ENCODE data around the gene HOXB4. TPM values are rescaled to one million over a fixed set of nuclear protein-coding genes. Genes with fewer than 3 reads are reported as not detected.

The HOXB4 gene
- total and polyA plus RNA-seq, 2 donors from 2014 or later, result 4.4 to 22.6 TPM

DNA sequence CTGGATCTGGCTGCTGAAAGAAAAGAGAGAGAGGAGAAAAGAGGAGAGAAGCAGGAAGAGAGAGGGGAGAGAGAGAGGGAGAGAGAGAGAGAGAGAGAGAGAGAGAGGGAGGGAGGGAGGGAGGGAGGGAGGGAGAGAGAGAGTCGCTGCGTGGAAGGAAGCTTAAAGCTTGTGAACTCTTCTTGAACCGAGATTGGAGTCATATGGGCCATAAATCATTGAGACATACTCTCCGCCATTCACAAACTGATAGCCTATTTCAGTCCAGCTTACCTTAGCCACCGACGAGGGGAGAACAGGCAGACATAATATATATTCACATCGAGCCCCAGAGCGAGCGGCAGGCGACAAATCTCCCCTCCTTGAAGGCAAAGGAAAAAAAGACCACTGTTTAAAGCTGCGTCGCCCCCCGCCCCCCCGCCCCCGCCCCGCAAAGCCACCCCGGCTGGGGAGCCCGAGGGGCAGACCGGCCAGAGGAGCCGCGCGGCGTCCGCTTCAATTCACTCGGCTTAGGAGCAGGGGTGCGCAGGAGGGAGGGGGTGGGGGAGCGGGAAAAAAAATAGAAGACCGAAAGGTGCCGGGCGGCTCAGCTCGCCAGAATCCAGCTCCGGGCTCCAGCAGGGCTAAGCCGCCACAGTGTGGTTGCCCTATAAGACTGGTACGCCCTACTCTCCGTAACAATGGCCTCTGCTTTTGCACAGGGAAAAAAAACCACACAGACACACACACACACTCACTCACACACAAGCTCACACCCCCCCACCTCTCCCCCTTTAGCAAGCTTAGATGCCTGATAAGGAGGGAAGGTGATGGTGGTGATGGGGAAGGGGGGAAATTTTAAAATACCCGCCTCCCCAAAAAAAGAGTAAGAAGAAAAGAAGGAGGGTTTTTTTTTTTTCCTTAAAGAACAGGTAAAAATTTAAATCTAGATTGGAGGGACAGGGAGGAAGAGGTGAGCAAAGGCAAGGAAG lies 22.6 kb downstream of the HOXB4 start:
- Histone ChIP-seq H3K4me3 (ENCODE audit: low read length in 3 of 3) (peak overlapping the region; percentile 56 to 59 (median 58)), H3K4me1 (ENCODE audit: control insufficient read depth in 2 of 3, insufficient read depth in 2 of 3, low read depth in 1 of 3, low read length in 3 of 3) (peaks cover 14 to 37% (median 21%) of the 10 kb centered on the region in 3 donors), H3K27me3 (ENCODE audit: control insufficient read depth, insufficient read depth, low read length) (no peaks in the 10 kb centered on the region), H3K27ac (ENCODE audit: low read depth in 2 of 2, low read length in 2 of 2) (peak overlapping the region; percentile 79 to 88), H3K9me3 (ENCODE audit: control insufficient read depth in 2 of 3, insufficient read depth in 1 of 3, low read length in 3 of 3) (no peaks in the 10 kb centered on the region), H3K36me3 (ENCODE audit: control insufficient read depth in 2 of 3, insufficient read depth in 3 of 3, low read length in 3 of 3) (no peaks in the 10 kb centered on the region), H3K9ac (ENCODE audit: low read length in 3 of 3) (peak overlapping the region; percentile 31 to 81 (median 33))
- intact Hi-C loops (cut with DNase I), result no loop called here
- DNase-seq (peak; percentile 78 to 99 (median 93)), FAIRE-seq (no peak)
- TF ChIP-seq, protein P1, sequence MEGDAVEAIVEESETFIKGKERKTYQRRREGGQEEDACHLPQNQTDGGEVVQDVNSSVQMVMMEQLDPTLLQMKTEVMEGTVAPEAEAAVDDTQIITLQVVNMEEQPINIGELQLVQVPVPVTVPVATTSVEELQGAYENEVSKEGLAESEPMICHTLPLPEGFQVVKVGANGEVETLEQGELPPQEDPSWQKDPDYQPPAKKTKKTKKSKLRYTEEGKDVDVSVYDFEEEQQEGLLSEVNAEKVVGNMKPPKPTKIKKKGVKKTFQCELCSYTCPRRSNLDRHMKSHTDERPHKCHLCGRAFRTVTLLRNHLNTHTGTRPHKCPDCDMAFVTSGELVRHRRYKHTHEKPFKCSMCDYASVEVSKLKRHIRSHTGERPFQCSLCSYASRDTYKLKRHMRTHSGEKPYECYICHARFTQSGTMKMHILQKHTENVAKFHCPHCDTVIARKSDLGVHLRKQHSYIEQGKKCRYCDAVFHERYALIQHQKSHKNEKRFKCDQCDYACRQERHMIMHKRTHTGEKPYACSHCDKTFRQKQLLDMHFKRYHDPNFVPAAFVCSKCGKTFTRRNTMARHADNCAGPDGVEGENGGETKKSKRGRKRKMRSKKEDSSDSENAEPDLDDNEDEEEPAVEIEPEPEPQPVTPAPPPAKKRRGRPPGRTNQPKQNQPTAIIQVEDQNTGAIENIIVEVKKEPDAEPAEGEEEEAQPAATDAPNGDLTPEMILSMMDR (IDR thresholded peaks at IDR 0.05; ENCODE audit: borderline replicate concordance, extremely low read depth, insufficient read depth), result peak; percentile 31

DNA sequence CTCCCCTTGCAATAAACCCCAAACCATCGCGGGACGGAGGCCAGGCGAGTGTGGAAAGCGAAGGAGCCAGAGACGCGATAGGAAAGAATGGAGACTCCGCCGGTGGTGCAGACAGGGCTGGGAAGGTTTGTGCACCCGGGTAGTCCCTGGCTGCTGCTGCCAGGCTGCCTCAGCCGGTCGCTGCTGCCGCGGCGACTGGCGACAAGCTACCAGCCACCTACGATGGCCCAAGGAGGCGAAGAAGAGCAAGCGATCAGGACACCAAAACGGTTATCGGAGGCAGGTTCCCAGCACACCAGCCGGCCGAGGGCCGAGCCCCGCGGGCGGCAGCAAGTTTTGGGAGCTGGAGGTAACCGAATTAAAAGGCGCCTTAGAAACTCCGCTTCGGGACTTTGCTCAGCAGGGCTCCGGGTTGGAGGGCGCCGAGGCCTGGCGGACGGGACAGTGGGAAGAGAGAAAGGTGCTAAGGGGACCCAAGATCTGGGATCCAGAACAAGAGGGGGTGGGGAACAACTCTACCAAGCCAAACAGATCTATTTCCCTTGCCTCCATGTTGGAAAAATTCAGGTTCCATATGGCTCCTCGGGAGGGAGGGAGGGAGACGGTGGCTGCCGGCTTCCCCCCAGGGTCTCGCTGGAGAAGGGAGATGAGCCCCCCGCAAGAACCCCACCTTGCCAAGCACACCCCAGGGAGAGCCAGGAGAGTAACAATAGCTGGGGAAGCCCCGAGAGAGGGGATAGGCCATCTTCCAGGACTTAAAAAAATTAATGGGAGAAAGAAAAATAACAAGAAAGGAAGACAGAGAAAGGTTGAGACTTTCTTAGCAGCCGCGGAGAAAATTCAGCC lies 23.5 kb downstream of the HOXB4 start:
- Histone ChIP-seq H3K4me1 (ENCODE audit: control insufficient read depth in 2 of 3, insufficient read depth in 2 of 3, low read depth in 1 of 3, low read length in 3 of 3) (peaks cover 10 to 29% (median 16%) of the 10 kb centered on the region in 3 donors), H3K4me3 (ENCODE audit: low read length in 3 of 3) (peak overlapping the region; percentile 22 to 59 (median 58)), H3K27me3 (ENCODE audit: control insufficient read depth, insufficient read depth, low read length) (no peaks in the 10 kb centered on the region), H3K27ac (ENCODE audit: low read depth in 2 of 2, low read length in 2 of 2) (peak overlapping the region; percentile 79 to 88), H3K9me3 (ENCODE audit: control insufficient read depth in 2 of 3, insufficient read depth in 1 of 3, low read length in 3 of 3) (no peaks in the 10 kb centered on the region), H3K36me3 (ENCODE audit: control insufficient read depth in 2 of 3, insufficient read depth in 3 of 3, low read length in 3 of 3) (peaks cover 0 to 3% (median 2%) of the 10 kb centered on the region in 3 donors), H3K9ac (ENCODE audit: low read length in 3 of 3) (peak overlapping the region; percentile 30 to 81 (median 31))
- DNase-seq (peak in 1 of 5 donors; percentile 45), FAIRE-seq (no peak)
- TF ChIP-seq, protein P1 (IDR thresholded peaks at IDR 0.05; ENCODE audit: borderline replicate concordance, extremely low read depth, insufficient read depth), result no peak
- intact Hi-C loops (cut with DNase I), result no loop called here

DNA sequence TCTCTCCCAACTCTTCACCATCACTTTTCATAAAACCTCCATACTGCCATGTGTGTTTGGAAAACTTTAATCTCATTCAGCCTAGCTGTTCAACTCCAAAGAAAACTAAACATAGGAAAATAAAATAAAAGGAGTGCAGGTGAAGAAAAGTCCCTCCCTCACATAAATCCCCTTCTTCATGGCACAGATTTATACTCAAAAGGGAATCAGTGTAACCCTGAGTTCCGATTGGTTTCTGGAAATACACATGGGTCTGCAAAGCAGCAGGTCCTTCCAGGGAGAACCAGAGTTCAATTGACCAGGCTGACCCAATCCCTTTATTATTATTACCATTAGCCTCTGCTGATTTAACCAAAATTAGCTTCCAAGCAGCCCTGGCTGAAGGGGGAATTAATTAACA lies 24.3 kb downstream of the HOXB4 start:
- Histone ChIP-seq H3K36me3 (ENCODE audit: control insufficient read depth in 2 of 3, insufficient read depth in 3 of 3, low read length in 3 of 3) (peaks cover 0 to 3% (median 2%) of the 10 kb centered on the region in 3 donors), H3K9me3 (ENCODE audit: control insufficient read depth in 2 of 3, insufficient read depth in 1 of 3, low read length in 3 of 3) (no peaks in the 10 kb centered on the region), H3K27ac (ENCODE audit: low read depth in 2 of 2, low read length in 2 of 2) (peak overlapping the region in 1 of 2 donors; percentile 88), H3K4me1 (ENCODE audit: control insufficient read depth in 2 of 3, insufficient read depth in 2 of 3, low read depth in 1 of 3, low read length in 3 of 3) (peaks cover 10 to 24% (median 10%) of the 10 kb centered on the region in 3 donors), H3K4me3 (ENCODE audit: low read length in 3 of 3) (peak overlapping the region in 1 of 3 donors; percentile 59), H3K27me3 (ENCODE audit: control insufficient read depth, insufficient read depth, low read length) (no peaks in the 10 kb centered on the region), H3K9ac (ENCODE audit: low read length in 3 of 3) (peak overlapping the region in 2 of 3 donors; percentile 12 to 81)
- TF ChIP-seq, protein P1 (IDR thresholded peaks at IDR 0.05; ENCODE audit: borderline replicate concordance, extremely low read depth, insufficient read depth), result no peak
- DNase-seq (peak in 2 of 5 donors; percentile 55 to 56), FAIRE-seq (no peak)
- intact Hi-C loops (cut with DNase I), result no loop called here
